GM12891 (cell line): ENCODE results near the gene NDE1.

Experiments
- POLR2A ChIP-seq: IDR thresholded peaks from 2 replicates; pipeline ENCODE4 v1.6.1; 2011; ENCODE audit warnings: low read depth, low read length, control low read depth
- TAF1 ChIP-seq: IDR thresholded peaks from 2 replicates; pipeline ENCODE4 v1.6.1; 2011; ENCODE audit warnings: low read depth, low read length, control low read depth

DNA sequence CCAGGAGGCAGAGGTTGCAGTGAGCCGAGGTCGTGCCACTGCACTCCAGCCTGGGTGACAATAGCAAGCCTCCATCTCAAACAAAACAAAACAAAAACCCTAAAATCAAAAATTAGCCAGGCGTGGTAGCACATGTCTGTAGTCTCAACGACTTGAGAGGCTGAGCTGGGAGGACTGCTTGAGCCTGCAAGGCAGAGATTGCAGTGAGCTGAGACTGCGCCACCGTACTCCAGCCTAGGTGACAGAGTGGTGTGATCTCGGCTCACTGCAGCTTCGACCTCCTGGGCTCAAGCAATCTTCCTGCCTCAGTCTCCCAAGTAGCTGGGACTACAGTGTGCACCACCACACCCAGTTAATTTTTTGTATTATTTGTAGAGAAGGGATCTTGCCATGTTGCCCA, 119.2 kb downstream of the NDE1 start:
- TF ChIP-seq TAF1 (no peak), POLR2A (no peak)
